GF-D8 (cell line): Measurements from ENCODE around the gene FRMD4A.
A peak's percentile ranks its signal among the peaks of the same experiment; 100 is the strongest.
"Not testable (repeated sequence)": the region's sequence is repeated elsewhere in the genome, so short reads cannot be mapped to it uniquely, and the experiment has no call there.

Experiments
- DNase-seq: peaks from one replicate; lab custom pipeline; 2025; lab: John Stamatoyannopoulos, UW

The FRMD4A gene

DNA sequence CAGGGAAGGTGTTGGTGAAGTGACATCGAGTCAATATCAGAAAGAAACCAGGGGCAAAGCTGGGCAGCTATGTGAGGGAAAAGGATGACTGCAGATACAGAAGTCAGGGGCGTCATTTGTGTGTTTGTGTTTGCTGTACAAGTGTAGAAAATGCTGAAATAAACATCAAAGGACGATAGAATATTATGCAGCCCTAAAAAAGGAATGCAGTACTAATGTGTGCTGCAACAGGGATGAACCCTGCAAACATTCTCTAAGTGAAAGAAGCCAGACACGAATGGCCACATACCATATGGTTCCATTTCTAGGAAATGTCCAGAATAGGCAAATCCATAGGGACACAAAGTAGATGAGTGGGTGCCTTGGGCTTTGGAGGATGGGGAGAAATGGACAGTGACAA is 610.0 kb downstream of the FRMD4A start:
- no peak for DNase-seq

- DNase-seq, result no peak
Measured at GRCh38 chr10:13719425-13719824, 611.3 kb downstream of the FRMD4A start.

GRCh38 chr10:13718820-13719219 is 611.9 kb downstream of the FRMD4A start:
- DNase-seq, result no peak

- peak; percentile 68 for DNase-seq
Measured at GRCh38 chr10:13717936-13718772, 612.6 kb downstream of the FRMD4A start.

- no peak for DNase-seq
Measured at GRCh38 chr10:13717571-13717935, 613.2 kb downstream of the FRMD4A start.

DNA sequence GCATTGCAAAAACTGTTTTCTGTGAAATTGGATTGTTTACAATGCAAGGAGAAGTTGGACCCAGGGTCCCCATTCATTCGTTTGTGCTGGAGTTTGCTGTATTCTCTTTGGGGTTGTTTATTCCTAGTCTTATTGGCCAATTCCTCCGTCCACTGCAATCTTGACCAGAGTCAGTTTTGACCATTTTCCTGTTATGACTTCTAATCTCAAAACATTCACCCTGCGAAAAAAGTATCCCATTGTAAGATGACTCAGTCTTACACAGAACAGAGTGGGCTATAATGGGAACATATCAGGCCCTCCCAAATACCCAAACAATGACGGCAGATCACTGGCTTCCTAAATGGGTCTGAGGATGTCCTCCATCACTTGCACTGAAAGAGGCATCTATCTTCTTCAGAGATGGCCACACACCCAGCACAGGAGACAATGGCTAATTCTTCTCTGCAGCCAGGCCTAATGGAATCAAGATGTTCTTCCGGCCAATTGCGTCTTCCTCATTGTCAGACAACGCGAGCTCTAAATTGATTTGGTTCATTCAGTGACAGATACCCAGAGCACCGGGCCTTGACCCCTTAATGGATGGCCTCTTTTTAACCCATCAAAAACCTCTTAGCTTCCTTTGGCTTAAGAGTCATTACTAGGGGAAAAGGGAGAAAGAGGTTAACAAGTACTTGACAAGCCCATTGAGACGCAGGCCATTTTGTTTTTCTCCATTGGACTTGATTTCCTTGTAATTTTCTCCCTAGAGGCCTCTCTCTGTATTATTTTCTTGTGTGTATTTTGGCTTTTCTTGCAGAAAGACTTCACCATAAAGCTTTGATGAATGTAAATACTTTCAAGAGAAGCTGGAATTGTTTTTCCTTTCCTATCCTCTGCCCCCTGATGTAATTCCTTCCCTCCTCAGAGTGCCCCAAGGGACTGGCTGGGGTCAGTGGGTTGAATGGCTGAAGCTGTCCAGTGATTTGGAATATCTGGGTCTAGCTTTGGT is 614.3 kb downstream of the FRMD4A start:
- no peak for DNase-seq

- not testable (repeated sequence) for DNase-seq
Measured at GRCh38 chr10:13715596-13715995, 615.1 kb downstream of the FRMD4A start.

DNA sequence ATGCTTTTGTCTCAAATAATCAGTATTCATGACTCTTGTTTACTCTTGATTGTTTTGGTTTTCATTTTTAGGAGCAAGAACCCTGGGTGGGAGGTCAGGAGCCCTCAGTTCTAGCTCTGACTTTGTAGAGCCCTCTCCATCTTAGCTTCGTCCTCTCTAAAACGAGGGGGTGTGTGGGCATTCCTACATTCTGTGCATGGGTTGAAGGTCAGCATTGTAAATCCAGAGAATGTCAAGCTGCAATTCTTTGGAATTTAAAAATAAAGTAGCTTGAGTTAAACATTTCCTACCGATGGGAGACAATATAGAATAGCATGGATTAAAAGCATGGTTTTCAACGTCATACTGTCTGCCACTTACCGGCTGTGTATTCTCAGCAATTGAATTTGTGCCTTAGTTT is 615.6 kb downstream of the FRMD4A start:
- no peak for DNase-seq

GRCh38 chr10:13712837-13713581 is 617.7 kb downstream of the FRMD4A start:
- DNase-seq, result peak; percentile 24

DNA sequence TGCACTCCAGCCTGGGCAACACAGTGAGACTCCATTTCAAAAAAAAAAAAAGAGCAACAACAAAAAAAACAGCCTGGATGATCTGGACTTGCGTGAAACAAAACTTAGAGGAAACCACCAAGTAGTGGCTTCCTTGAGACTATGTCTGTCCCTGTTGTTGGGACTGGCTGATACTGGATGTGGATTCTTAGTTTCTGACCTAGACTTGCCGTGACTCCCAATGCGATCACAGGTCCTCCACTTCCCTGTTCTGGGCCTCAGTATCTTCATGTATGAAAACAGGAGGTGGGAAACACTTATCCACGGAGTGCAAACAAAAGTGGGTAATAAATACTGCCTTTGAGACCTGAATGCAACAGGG is 618.3 kb downstream of the FRMD4A start:
- no peak for DNase-seq

- no peak for DNase-seq
Measured at GRCh38 chr10:13711291-13711690, 619.4 kb downstream of the FRMD4A start.

GRCh38 chr10:13709931-13710650 is 620.6 kb downstream of the FRMD4A start:
- no peak for DNase-seq

GRCh38 chr10:13708256-13708990 is 622.3 kb downstream of the FRMD4A start:
- DNase-seq, result no peak

- DNase-seq, result no peak
Measured at GRCh38 chr10:13707156-13707881, 623.4 kb downstream of the FRMD4A start.

DNA sequence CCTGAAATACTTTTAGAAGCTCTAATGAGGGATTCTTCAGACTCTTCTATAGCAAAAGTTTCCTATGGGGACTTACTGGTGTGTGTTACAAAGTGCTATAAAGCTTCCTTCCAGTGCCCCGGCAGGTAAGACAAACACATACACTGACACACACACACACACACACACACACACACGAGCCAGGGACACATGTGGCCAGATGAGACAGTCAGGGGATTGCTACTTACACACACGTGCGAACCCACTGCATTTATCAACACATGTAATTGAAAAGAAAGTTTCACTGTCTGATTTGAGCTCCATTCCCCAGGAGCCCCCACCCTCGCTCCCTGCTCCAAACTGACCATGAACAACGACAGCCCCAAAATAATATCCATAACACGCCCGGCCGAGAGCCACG is 624.1 kb downstream of the FRMD4A start:
- no peak for DNase-seq

GRCh38 chr10:13706175-13706574 is 624.5 kb downstream of the FRMD4A start:
- DNase-seq, result no peak

- DNase-seq, result no peak
Measured at GRCh38 chr10:13705526-13706174, 625.1 kb downstream of the FRMD4A start.

- no peak for DNase-seq
Measured at GRCh38 chr10:13704964-13705363, 625.8 kb downstream of the FRMD4A start.

- DNase-seq, result no peak
Measured at GRCh38 chr10:13703997-13704536, 626.7 kb downstream of the FRMD4A start.
